GM23338 (cell line): ENCODE results near the gene C1orf216. TPM values are rescaled to one million over a fixed set of nuclear protein-coding genes. Genes with fewer than 3 reads are reported as not detected.
A peak's percentile ranks its signal among the peaks of the same experiment; 100 is the strongest.
"Not testable (repeated sequence)": the region's sequence is repeated elsewhere in the genome, so short reads cannot be mapped to it uniquely, and the experiment has no call there.

Experiments
- ATAC-seq: fragments of 200-7000 bp; cut with Tn5 transposase; 3 replicates; pipeline ENCODE4 v1.9.1; 2020
- DNase-seq: peaks from one replicate; pipeline ENCODE4 v3.0.0-alpha.2; 2015; ENCODE audit warnings: low spot score
- H2AFZ ChIP-seq: fragments of 200-600 bp; sonication (generic); 2 replicates; pipeline ENCODE4 v1.8.0; 2016; ENCODE audit warnings: antibody characterized with exemption, mild to moderate bottlenecking, moderate library complexity
- H3F3A ChIP-seq: fragments of 200-600 bp; sonication (generic); replicated peaks from 2 replicates; pipeline ENCODE4 v1.8.0; 2017; ENCODE audit warnings: antibody characterized with exemption, mixed run types, low read depth
- H3K27ac ChIP-seq: fragments of 200-600 bp; sonication (generic); 2 replicates; pipeline ENCODE4 v1.6.1; 2016; ENCODE audit warnings: low read depth
- H3K27me3 ChIP-seq: fragments of 200-600 bp; sonication (generic); 2 replicates; pipeline ENCODE4 v1.8.0; 2016; ENCODE audit warnings: mild to moderate bottlenecking, mixed run types, moderate library complexity; ENCODE audit not compliant: insufficient read depth
- H3K36me3 ChIP-seq: fragments of 200-600 bp; sonication (generic); 2 replicates; pipeline ENCODE4 v1.8.0; 2016; ENCODE audit warnings: mild to moderate bottlenecking; ENCODE audit not compliant: insufficient read depth
- H3K4me1 ChIP-seq: fragments of 200-600 bp; sonication (generic); 2 replicates; pipeline ENCODE4 v1.8.0; 2016; ENCODE audit warnings: mild to moderate bottlenecking, moderate library complexity; ENCODE audit not compliant: insufficient read depth
- H3K4me2 ChIP-seq: fragments of 200-600 bp; sonication (generic); 2 replicates; pipeline ENCODE4 v1.7.1; 2017; ENCODE audit warnings: mixed run types
- H3K4me3 ChIP-seq: fragments of 200-600 bp; sonication (generic); 2 replicates; pipeline ENCODE4 v1.6.1; 2016; ENCODE audit warnings: mixed run types
- H3K79me2 ChIP-seq: fragments of 200-600 bp; sonication (generic); replicated peaks from 2 replicates; pipeline ENCODE4 v1.8.0; 2017; ENCODE audit warnings: mild to moderate bottlenecking; ENCODE audit not compliant: insufficient read depth
- H3K9me2 ChIP-seq: fragments of 200-600 bp; sonication (generic); 2 replicates; pipeline ENCODE4 v1.8.0; 2017; ENCODE audit not compliant: insufficient read depth
- H4K20me1 ChIP-seq: fragments of 200-600 bp; sonication (generic); replicated peaks from 2 replicates; pipeline ENCODE4 v1.8.0; 2017; ENCODE audit warnings: mild to moderate bottlenecking; ENCODE audit not compliant: insufficient read depth
- H3K27ac Mint-ChIP-seq: 2 replicates; pipeline ENCODE4 v1.8.0; 2020; ENCODE audit warnings: inconsistent platforms, mild to moderate bottlenecking, moderate library complexity, mixed read lengths
- H3K27me3 Mint-ChIP-seq: 3 replicates; pipeline ENCODE4 v1.8.0; 2022; ENCODE audit warnings: low read depth, mild to moderate bottlenecking, moderate library complexity, mixed read lengths, inconsistent platforms; ENCODE audit not compliant: insufficient read depth, poor library complexity
- H3K36me3 Mint-ChIP-seq: 3 replicates; pipeline ENCODE4 v1.8.0; 2021; ENCODE audit warnings: low read depth, mild to moderate bottlenecking, inconsistent platforms, moderate library complexity, mixed read lengths
- H3K4me1 Mint-ChIP-seq: 3 replicates; pipeline ENCODE4 v1.8.0; 2020; ENCODE audit warnings: mild to moderate bottlenecking, inconsistent platforms, mixed read lengths
- H3K4me3 Mint-ChIP-seq: 3 replicates; pipeline ENCODE4 v1.8.0; 2021; ENCODE audit warnings: moderate library complexity, mild to moderate bottlenecking, inconsistent platforms, mixed read lengths
- H3K9me3 Mint-ChIP-seq: 3 replicates; pipeline ENCODE4 v1.8.0; 2020; ENCODE audit warnings: moderate library complexity, mild to moderate bottlenecking, inconsistent platforms, mixed read lengths
- EZH2phosphoT487 ChIP-seq: fragments of 200-600 bp; sonication (generic); IDR thresholded peaks from one replicate; pipeline ENCODE4 v1.8.1; 2018; ENCODE audit warnings: antibody characterized with exemption; ENCODE audit not compliant: unreplicated experiment
- JUNB ChIP-seq: IDR thresholded peaks from one replicate; pipeline ENCODE4 v1.6.1; 2016; ENCODE audit warnings: antibody characterized with exemption; ENCODE audit not compliant: unreplicated experiment
- NANOG ChIP-seq: IDR thresholded peaks from 2 replicates; pipeline ENCODE4 v1.6.1; 2016; ENCODE audit warnings: antibody characterized with exemption, borderline replicate concordance
- STAT1 ChIP-seq: IDR thresholded peaks from one replicate; pipeline ENCODE4 v1.6.1; 2016; ENCODE audit warnings: antibody characterized with exemption; ENCODE audit not compliant: unreplicated experiment
- polyA plus RNA-seq: library from polyadenylated mRNA; unstranded; fragments of >200 nt; fragmentation: Nextera tagmentation; extraction: Ambion mirVana; gene quantifications from 2 replicates; pipeline ENCODE4 v1.2.1, GENCODE V29; 2016
- total RNA-seq: library from RNA; depleted of rRNA; stranded (reverse); fragments of >200 nt; shearing (Covaris generic); gene quantifications from 2 replicates; pipeline ENCODE4 v1.2.3, GENCODE V29; 2014
- TF ChIP-seq, protein P1 (sequence below): IDR thresholded peaks from 2 replicates; pipeline ENCODE4 v1.6.1; 2016; ENCODE audit warnings: antibody characterized with exemption
- TF ChIP-seq, protein P2 (sequence below): IDR thresholded peaks from one replicate; pipeline ENCODE4 v1.6.1; 2018; ENCODE audit warnings: antibody characterized with exemption; ENCODE audit not compliant: unreplicated experiment
- TF ChIP-seq, protein P3 (sequence below), 2 experiments: fragments of 200-600 bp in 1 of 2; sonication (generic) in 1 of 2; conservative IDR thresholded peaks; 2 replicates each; pipeline versions ENCODE4 v1.5.1 to v1.6.1; 2016 to 2017; ENCODE audit warnings: antibody characterized with exemption in 2 of 2, low read depth in 2 of 2, mild to moderate bottlenecking in 2 of 2, moderate library complexity in 1 of 2

The C1orf216 gene
- total and polyA plus RNA-seq, 2 experiments from 2014 or later = 4.7 to 21.5 TPM

DNA sequence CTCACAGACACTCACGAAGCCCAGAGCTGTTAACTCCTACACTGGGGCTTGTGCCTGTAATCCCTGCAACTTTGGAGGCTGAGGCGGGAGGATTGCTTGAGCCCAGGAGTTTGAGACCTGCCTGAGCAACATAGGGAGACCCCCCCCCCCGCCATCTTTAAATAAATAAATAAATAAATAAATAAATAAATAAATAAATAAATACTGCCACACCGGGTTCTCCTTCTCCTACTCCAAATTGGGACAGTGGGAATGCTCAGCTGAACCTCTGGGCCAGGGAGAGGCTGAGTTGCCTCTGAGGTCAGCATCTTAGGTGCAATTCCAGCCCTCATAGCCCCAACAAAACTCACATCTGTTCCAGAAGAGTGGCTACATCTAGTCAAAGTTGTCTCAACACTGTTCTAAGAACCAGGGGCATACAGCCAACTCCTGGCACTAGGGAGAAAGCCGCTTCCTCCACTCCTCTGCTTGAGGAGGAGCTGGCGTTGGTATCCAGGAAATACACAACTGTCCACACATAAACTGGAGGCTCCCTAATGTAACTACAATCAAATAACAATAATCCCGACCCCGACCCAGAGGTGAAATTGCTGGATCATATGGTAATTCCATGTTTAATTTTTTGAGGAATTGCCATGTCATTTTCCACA lies 27.0 kb downstream of the C1orf216 start:
- Mint-ChIP-seq H3K27me3 (peaks cover 7% of the 10 kb centered on the region), H3K36me3 (no peaks in the 10 kb centered on the region), H3K4me1 (peaks cover 29% of the 10 kb centered on the region), H3K9me3 (no peaks in the 10 kb centered on the region), H3K4me3 (no peak overlapping the region), H3K27ac (no peak overlapping the region)
- H3K4me1 ChIP-seq = peaks cover 20% of the 10 kb centered on the region
- no peaks in the 10 kb centered on the region for H3K9me2 ChIP-seq
- H3K27me3 ChIP-seq = no peaks in the 10 kb centered on the region
- TF ChIP-seq NANOG (no peak), STAT1 (no peak), JUNB (no peak)
- no peaks in the 10 kb centered on the region for H3F3A ChIP-seq
- DNase-seq = no peak
- H3K4me2 ChIP-seq = no peak overlapping the region
- ATAC-seq = no peak
- no peaks in the 10 kb centered on the region for H3K79me2 ChIP-seq
- H3K27ac ChIP-seq = no peak overlapping the region
- no peak overlapping the region for H3K4me3 ChIP-seq
- H3K36me3 ChIP-seq = no peaks in the 10 kb centered on the region
- H2AFZ ChIP-seq = no peak overlapping the region
- no peaks in the 10 kb centered on the region for H4K20me1 ChIP-seq

DNA sequence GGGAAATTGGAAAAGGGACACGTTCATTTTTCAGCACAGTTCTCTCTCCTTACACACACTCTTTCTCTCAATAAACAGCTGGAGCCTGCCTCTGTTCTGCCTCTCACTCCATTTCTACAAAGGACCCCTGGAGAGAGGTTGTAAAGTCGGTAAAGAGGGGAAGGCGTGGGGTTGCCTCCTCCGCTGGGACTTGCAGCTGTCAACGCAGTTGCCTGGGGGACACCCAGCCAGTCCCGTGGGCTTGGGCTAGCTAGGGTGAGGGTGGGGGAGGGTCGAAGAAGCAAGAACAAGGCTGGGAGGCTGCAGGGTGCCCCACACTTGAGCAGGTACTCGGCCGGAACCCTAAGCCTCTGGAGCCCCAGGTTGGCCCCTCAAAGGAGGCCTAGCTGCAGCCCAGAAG lies 27.6 kb downstream of the C1orf216 start:
- Mint-ChIP-seq H3K4me1 (peaks cover 29% of the 10 kb centered on the region), H3K36me3 (no peaks in the 10 kb centered on the region), H3K27ac (no peak overlapping the region), H3K4me3 (no peak overlapping the region; the same call in 2 of the 3 replicates), H3K27me3 (peaks cover 7% of the 10 kb centered on the region), H3K9me3 (no peaks in the 10 kb centered on the region)
- TF ChIP-seq, protein P1, sequence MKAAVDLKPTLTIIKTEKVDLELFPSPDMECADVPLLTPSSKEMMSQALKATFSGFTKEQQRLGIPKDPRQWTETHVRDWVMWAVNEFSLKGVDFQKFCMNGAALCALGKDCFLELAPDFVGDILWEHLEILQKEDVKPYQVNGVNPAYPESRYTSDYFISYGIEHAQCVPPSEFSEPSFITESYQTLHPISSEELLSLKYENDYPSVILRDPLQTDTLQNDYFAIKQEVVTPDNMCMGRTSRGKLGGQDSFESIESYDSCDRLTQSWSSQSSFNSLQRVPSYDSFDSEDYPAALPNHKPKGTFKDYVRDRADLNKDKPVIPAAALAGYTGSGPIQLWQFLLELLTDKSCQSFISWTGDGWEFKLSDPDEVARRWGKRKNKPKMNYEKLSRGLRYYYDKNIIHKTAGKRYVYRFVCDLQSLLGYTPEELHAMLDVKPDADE = no peak
- TF ChIP-seq, protein P2, sequence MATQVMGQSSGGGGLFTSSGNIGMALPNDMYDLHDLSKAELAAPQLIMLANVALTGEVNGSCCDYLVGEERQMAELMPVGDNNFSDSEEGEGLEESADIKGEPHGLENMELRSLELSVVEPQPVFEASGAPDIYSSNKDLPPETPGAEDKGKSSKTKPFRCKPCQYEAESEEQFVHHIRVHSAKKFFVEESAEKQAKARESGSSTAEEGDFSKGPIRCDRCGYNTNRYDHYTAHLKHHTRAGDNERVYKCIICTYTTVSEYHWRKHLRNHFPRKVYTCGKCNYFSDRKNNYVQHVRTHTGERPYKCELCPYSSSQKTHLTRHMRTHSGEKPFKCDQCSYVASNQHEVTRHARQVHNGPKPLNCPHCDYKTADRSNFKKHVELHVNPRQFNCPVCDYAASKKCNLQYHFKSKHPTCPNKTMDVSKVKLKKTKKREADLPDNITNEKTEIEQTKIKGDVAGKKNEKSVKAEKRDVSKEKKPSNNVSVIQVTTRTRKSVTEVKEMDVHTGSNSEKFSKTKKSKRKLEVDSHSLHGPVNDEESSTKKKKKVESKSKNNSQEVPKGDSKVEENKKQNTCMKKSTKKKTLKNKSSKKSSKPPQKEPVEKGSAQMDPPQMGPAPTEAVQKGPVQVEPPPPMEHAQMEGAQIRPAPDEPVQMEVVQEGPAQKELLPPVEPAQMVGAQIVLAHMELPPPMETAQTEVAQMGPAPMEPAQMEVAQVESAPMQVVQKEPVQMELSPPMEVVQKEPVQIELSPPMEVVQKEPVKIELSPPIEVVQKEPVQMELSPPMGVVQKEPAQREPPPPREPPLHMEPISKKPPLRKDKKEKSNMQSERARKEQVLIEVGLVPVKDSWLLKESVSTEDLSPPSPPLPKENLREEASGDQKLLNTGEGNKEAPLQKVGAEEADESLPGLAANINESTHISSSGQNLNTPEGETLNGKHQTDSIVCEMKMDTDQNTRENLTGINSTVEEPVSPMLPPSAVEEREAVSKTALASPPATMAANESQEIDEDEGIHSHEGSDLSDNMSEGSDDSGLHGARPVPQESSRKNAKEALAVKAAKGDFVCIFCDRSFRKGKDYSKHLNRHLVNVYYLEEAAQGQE = no peak
- no peak for TF ChIP-seq STAT1
- TF ChIP-seq EZH2phosphoT487 = no peak
- TF ChIP-seq, protein P3, sequence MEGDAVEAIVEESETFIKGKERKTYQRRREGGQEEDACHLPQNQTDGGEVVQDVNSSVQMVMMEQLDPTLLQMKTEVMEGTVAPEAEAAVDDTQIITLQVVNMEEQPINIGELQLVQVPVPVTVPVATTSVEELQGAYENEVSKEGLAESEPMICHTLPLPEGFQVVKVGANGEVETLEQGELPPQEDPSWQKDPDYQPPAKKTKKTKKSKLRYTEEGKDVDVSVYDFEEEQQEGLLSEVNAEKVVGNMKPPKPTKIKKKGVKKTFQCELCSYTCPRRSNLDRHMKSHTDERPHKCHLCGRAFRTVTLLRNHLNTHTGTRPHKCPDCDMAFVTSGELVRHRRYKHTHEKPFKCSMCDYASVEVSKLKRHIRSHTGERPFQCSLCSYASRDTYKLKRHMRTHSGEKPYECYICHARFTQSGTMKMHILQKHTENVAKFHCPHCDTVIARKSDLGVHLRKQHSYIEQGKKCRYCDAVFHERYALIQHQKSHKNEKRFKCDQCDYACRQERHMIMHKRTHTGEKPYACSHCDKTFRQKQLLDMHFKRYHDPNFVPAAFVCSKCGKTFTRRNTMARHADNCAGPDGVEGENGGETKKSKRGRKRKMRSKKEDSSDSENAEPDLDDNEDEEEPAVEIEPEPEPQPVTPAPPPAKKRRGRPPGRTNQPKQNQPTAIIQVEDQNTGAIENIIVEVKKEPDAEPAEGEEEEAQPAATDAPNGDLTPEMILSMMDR (conservative IDR thresholded peaks at IDR 0.05; ENCODE audit: low read depth in 2 of 2) = no peak
- Histone ChIP-seq H3K27ac (no peak overlapping the region), H3K4me3 (no peak overlapping the region), H3K36me3 (no peaks in the 10 kb centered on the region), H3F3A (no peaks in the 10 kb centered on the region), H3K9me2 (no peaks in the 10 kb centered on the region), H3K27me3 (no peaks in the 10 kb centered on the region), H3K4me1 (peaks cover 20% of the 10 kb centered on the region), H3K4me2 (peak overlapping the region; percentile 70), H2AFZ (peak overlapping the region; percentile 56; the same call in 1 of the 2 replicates), H4K20me1 (no peaks in the 10 kb centered on the region), H3K79me2 (no peaks in the 10 kb centered on the region)
- ATAC-seq = peak; percentile 89
- peak; percentile 51 for DNase-seq

DNA sequence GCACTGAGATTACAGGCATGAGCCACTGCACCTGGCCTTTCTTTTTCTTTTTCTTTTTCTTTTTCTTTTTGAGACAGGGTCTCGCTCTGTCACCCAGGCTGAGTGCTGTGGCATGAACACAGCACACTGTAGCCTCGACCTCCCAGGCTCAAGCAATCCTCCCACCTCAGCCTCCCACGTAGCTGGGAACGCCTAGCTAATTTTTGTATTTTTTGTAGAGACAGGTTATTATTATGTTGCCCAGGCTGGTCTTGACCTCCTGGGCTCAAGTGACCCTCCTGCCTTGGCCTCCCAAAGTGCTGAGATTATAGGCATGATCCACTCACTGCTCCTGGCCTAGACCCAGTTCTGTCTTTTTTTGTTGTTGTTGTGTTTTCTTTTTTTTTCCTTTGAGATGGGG lies 28.6 kb downstream of the C1orf216 start:
- H4K20me1 ChIP-seq, H3F3A ChIP-seq, H3K4me3 Mint-ChIP-seq, H3K27me3 Mint-ChIP-seq, H3K79me2 ChIP-seq, ATAC-seq, H3K36me3 Mint-ChIP-seq, H3K27me3 ChIP-seq, H3K4me3 ChIP-seq, H3K4me2 ChIP-seq, H3K27ac ChIP-seq, H3K9me2 ChIP-seq, DNase-seq, H2AFZ ChIP-seq, H3K9me3 Mint-ChIP-seq, H3K27ac Mint-ChIP-seq, H3K36me3 ChIP-seq: not testable (repeated sequence)
- peaks cover 29% of the 10 kb centered on the region for H3K4me1 Mint-ChIP-seq
- peaks cover 20% of the 10 kb centered on the region for H3K4me1 ChIP-seq
